Measurements from ENCODE around the gene MAML3.

The MAML3 gene

DNA sequence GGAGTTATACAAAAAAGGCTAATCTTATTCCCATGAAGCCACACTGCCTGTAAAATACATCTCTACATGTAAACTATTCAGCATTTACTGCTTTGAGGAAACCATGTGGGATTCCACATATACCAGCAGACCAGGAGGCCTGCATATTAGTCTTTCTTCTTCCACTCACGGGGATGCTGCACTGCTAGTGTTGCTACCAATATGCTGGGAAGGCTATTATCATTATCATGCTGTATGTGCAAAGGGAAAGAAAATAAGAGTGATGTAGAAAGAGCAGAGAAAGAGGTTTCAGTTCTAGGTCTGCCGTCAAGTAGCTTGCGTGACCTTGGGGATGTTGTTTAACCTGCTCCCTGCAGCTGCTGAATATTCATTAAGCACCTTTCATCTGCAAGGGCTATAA lies 427.4 kb downstream of the MAML3 start:
- no peak for DNase-seq (ENCODE audit: low read depth)
- TF ChIP-seq, protein P1, sequence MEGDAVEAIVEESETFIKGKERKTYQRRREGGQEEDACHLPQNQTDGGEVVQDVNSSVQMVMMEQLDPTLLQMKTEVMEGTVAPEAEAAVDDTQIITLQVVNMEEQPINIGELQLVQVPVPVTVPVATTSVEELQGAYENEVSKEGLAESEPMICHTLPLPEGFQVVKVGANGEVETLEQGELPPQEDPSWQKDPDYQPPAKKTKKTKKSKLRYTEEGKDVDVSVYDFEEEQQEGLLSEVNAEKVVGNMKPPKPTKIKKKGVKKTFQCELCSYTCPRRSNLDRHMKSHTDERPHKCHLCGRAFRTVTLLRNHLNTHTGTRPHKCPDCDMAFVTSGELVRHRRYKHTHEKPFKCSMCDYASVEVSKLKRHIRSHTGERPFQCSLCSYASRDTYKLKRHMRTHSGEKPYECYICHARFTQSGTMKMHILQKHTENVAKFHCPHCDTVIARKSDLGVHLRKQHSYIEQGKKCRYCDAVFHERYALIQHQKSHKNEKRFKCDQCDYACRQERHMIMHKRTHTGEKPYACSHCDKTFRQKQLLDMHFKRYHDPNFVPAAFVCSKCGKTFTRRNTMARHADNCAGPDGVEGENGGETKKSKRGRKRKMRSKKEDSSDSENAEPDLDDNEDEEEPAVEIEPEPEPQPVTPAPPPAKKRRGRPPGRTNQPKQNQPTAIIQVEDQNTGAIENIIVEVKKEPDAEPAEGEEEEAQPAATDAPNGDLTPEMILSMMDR (IDR thresholded peaks at IDR 0.05; ENCODE audit: low read depth, low read length, missing control alignments) = no peak
- no peak overlapping the region for H3K4me3 ChIP-seq (ENCODE audit: low read depth, low read length)

DNA sequence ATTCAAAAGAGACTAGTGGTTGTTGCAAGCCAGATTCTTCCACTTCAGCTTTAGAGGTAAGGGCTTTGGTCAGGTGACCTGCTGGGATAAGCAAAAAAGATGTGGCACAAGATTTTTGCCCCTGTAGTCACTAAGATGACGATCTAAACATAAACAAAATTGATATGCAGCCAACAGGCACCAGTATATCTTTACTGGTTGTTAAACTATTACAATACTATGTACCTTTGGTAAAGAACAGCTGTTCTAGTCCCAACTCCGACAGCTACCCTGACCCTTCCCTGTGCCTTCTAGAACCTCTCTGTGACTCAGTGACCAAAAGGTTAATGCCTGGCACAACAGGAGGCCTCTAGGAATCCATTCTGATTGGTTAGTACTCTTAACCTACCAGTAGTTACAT lies 428.7 kb downstream of the MAML3 start:
- no peak for DNase-seq (ENCODE audit: low read depth)
- H3K4me3 ChIP-seq (ENCODE audit: low read depth, low read length) = no peak overlapping the region
- TF ChIP-seq, protein P1 (IDR thresholded peaks at IDR 0.05; ENCODE audit: low read depth, low read length, missing control alignments) = no peak

DNA sequence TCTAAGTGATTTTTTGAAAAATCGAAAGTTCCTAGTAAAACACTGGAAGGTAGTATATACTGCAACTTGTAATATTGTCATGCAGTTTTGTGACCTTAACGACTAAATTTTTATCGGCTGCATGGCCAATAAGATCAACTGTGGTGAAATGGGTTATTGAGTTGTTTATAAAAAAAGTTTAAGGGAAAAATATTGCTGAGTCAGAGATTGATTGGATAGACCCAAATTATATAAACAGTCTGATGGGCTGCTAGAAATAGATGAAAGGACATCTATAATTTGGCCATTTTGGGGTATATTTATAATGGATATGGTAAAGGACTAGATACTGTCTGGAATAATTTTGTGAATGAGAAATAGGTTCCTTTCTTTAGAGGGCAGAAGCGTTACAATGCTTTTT lies 432.2 kb downstream of the MAML3 start:
- TF ChIP-seq, protein P1 (IDR thresholded peaks at IDR 0.05; ENCODE audit: low read depth, low read length, missing control alignments) = no peak
- no peak overlapping the region for H3K4me3 ChIP-seq (ENCODE audit: low read depth, low read length)
- DNase-seq (ENCODE audit: low read depth) = no peak

DNA sequence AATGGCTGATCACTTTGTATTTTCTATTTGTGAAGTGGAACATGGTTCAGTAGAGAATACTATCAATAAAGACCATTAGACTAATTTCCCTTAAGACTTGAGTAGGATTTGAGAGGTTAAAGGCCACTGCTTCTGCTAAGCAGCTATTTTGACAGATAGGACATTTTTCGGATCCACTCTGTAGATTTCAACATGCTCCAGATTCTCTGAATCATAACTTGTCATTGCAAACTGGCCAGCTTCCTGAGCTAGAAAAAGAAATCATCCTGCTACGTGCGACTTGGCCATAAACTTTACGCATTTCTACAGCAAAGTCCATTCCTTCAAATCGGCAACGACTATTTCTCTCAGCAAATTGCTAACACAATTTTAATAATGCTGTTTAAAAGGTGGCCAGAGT lies 433.2 kb downstream of the MAML3 start:
- no peak overlapping the region for H3K4me3 ChIP-seq (ENCODE audit: low read depth, low read length)
- DNase-seq (ENCODE audit: low read depth) = no peak
- TF ChIP-seq, protein P1 (IDR thresholded peaks at IDR 0.05; ENCODE audit: low read depth, low read length, missing control alignments) = no peak

DNA sequence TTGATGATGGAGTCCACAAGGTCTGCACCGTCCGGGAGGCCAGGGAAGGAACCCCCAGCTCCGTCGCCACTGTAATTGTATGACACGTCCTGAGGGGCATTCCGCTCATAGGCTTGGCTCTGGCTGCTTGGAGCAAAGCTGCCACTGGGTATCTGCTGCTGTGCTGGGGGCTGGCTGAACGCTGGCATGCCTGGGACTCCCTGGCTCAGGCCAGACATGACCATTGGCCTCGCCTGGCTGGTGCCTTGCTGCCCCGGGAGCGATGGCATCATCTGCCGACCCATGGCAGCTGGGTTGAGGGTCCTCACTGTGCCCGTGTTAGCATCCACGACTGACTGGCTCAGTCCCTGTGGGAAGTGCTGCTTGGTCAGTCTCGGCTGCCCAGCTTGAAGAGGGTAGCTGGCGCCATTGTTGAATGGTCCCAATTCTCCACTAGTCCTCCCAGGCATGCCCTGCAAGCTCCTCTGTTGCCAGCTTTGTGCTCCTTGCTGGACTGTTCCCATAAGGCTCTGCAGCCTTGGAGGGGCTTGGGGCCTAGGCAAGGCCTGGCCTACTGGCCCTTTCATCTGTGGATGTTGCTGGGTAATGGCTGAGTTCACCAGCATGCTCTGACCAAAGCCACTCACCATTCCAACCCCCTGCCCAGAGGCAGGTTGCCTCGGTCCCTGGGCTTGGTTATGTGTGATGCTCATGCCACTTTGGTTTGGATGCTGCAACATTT lies 434.4 kb downstream of the MAML3 start:
- no peak for DNase-seq (ENCODE audit: low read depth)
- TF ChIP-seq, protein P1 (IDR thresholded peaks at IDR 0.05; ENCODE audit: low read depth, low read length, missing control alignments) = no peak

DNA sequence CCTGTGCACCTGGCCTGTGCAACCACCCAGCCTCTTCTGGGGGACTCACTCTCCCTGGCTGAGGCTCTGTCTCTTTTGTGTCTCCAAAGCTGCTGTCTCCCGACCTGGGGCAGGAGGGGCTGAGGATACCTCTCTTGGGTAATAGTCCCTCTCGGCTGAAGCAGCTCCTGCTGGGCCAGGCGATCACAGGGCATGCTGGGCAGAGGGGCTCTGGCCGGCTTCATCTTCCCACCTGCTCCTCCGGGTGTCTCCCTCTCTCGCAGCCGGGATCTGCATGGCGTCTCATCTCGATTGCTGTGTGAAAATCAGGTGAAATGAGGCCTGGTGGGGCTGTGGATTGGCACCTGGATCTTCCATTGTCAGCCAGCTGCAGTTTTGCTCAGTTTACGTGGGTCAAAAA lies 435.2 kb downstream of the MAML3 start:
- TF ChIP-seq, protein P1 (IDR thresholded peaks at IDR 0.05; ENCODE audit: low read depth, low read length, missing control alignments) = no peak
- H3K4me3 ChIP-seq (ENCODE audit: low read depth, low read length) = no peak overlapping the region
- DNase-seq (ENCODE audit: low read depth) = no peak

More for the DNA sequence above, 434.4 kb downstream of the MAML3 start:
- H3K4me3 ChIP-seq (ENCODE audit: low read depth, low read length) = no peak overlapping the region

DNA sequence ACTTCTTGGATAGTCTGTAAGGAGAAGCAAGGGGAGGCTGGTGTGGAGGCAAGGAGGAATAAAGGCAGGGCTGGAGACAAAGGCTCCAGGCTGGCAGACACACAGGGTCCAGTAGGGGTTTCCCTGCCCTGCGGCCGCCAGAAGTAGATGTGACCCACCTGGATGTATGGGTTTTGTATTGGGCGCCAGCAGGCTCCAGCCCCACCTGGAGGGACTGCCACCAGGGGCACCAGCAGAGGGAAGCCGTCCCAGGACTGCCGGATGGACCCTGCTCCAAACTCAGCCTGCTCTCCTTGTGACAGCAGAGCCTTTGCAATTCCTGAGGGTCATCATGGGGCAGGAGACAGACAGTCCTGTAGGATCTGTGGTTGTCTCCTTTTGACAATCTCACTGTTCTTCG lies 435.6 kb downstream of the MAML3 start:
- no peak for DNase-seq (ENCODE audit: low read depth)
- H3K4me3 ChIP-seq (ENCODE audit: low read depth, low read length) = no peak overlapping the region
- TF ChIP-seq, protein P1 (IDR thresholded peaks at IDR 0.05; ENCODE audit: low read depth, low read length, missing control alignments) = no peak
